ENCODE measurements around the gene MRGPRD. TPM values are rescaled to one million over a fixed set of nuclear protein-coding genes. Genes with fewer than 3 reads are reported as not detected.

Gene MRGPRD
- total and polyA plus RNA-seq, 2 experiments from 2014 or later: not detected

- H3K36me3 Mint-ChIP-seq (ENCODE audit: low read depth): peaks cover 37% of the 10 kb centered on the region
- DNase-seq (ENCODE audit: low spot score): no peak
Observed at GRCh38 chr11:68932358-68932757, 48.4 kb downstream of the MRGPRD start.

More at GRCh38 chr11:68932358-68932757, 48.4 kb downstream of the MRGPRD start:
- H3K4me2 ChIP-seq: no peak overlapping the region
- no peak overlapping the region for H2AFZ ChIP-seq
- no peak overlapping the region for H3K27ac ChIP-seq (ENCODE audit: low read depth)
- no peak overlapping the region for H3K4me3 Mint-ChIP-seq
- no peaks in the 10 kb centered on the region for H3K9me2 ChIP-seq (ENCODE audit: insufficient read depth)
- H3F3A ChIP-seq (replicated peaks; ENCODE audit: low read depth): no peaks in the 10 kb centered on the region
- H3K27me3 Mint-ChIP-seq (ENCODE audit: insufficient read depth, low read depth, poor library complexity): peaks cover 5% of the 10 kb centered on the region
- H3K4me1 ChIP-seq (ENCODE audit: insufficient read depth): no peaks in the 10 kb centered on the region
- ATAC-seq: no peak
- no peaks in the 10 kb centered on the region for H3K27me3 ChIP-seq (ENCODE audit: insufficient read depth)
- no peaks in the 10 kb centered on the region for H3K79me2 ChIP-seq (replicated peaks; ENCODE audit: insufficient read depth)
- no peaks in the 10 kb centered on the region for H3K9me3 Mint-ChIP-seq
- H4K20me1 ChIP-seq (replicated peaks; ENCODE audit: insufficient read depth): peaks cover 3% of the 10 kb centered on the region; the same call in 1 of the 2 replicates
- no peak for TF ChIP-seq STAT1 (IDR thresholded peaks at IDR 0.05; ENCODE audit: unreplicated experiment)
- no peak for TF ChIP-seq ZNF462 (CRISPR knock-in tag; IDR thresholded peaks at IDR 0.05)
- TF ChIP-seq ETS1 (IDR thresholded peaks at IDR 0.05): no peak
- no peak for TF ChIP-seq REST (IDR thresholded peaks at IDR 0.05; ENCODE audit: unreplicated experiment)
- TF ChIP-seq, protein P1, sequence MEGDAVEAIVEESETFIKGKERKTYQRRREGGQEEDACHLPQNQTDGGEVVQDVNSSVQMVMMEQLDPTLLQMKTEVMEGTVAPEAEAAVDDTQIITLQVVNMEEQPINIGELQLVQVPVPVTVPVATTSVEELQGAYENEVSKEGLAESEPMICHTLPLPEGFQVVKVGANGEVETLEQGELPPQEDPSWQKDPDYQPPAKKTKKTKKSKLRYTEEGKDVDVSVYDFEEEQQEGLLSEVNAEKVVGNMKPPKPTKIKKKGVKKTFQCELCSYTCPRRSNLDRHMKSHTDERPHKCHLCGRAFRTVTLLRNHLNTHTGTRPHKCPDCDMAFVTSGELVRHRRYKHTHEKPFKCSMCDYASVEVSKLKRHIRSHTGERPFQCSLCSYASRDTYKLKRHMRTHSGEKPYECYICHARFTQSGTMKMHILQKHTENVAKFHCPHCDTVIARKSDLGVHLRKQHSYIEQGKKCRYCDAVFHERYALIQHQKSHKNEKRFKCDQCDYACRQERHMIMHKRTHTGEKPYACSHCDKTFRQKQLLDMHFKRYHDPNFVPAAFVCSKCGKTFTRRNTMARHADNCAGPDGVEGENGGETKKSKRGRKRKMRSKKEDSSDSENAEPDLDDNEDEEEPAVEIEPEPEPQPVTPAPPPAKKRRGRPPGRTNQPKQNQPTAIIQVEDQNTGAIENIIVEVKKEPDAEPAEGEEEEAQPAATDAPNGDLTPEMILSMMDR (conservative IDR thresholded peaks at IDR 0.05; ENCODE audit: low read depth in 2 of 2): no peak
- TF ChIP-seq NANOG (IDR thresholded peaks at IDR 0.05; ENCODE audit: borderline replicate concordance): no peak
- TF ChIP-seq EZH2 (IDR thresholded peaks at IDR 0.05; ENCODE audit: low read depth, unreplicated experiment): no peak
- TF ChIP-seq ZNF114 (CRISPR knock-in tag; IDR thresholded peaks at IDR 0.05): no peak
- H3K4me3 ChIP-seq: no peak overlapping the region
- H3K36me3 ChIP-seq (ENCODE audit: insufficient read depth): peaks cover 4% of the 10 kb centered on the region; the same call in 1 of the 2 replicates
- H3K27ac Mint-ChIP-seq: no peak overlapping the region
- no peaks in the 10 kb centered on the region for H3K4me1 Mint-ChIP-seq

Data from GM23338 (cell line).